DOHH2 (cell line): ENCODE results near the gene ATP8B2.
"Not testable (repeated sequence)": the region's sequence is repeated elsewhere in the genome, so short reads cannot be mapped to it uniquely, and the experiment has no call there.

Source experiments
- H3F3A ChIP-seq: fragments of 200-600 bp; sonication (generic), shearing (Covaris generic); 2 replicates; pipeline ENCODE4 v1.6.0; 2016; ENCODE audit warnings: antibody characterized with exemption, mild to moderate bottlenecking; ENCODE audit not compliant: control insufficient read depth, insufficient read depth
- H3K27ac ChIP-seq: fragments of 200-600 bp; sonication (generic); 2 replicates; pipeline ENCODE4 v1.5.1; 2014; ENCODE audit warnings: low read depth, mild to moderate bottlenecking, low read length, moderate library complexity
- H3K27me3 ChIP-seq: fragments of 200-600 bp; sonication (generic); 2 replicates; pipeline ENCODE4 v1.6.1; 2014; ENCODE audit warnings: mild to moderate bottlenecking, low read length, mixed read lengths; ENCODE audit not compliant: control insufficient read depth
- H3K36me3 ChIP-seq: fragments of 200-600 bp; sonication (generic); 2 replicates; pipeline ENCODE4 v1.6.1; 2014; ENCODE audit warnings: mild to moderate bottlenecking, low read length, moderate library complexity, mixed read lengths; ENCODE audit not compliant: control insufficient read depth
- H3K4me1 ChIP-seq: fragments of 200-600 bp; sonication (generic); 2 replicates; pipeline ENCODE4 v1.6.1; 2014; ENCODE audit warnings: mild to moderate bottlenecking, low read length, mixed read lengths; ENCODE audit not compliant: control insufficient read depth
- H3K4me2 ChIP-seq: fragments of 200-600 bp; sonication (generic); 2 replicates; pipeline ENCODE4 v1.6.0; 2014; ENCODE audit warnings: mild to moderate bottlenecking, low read length, moderate library complexity
- H3K4me3 ChIP-seq: fragments of 200-600 bp; sonication (generic); 2 replicates; pipeline ENCODE4 v1.5.1; 2014; ENCODE audit warnings: mild to moderate bottlenecking, low read length, mixed read lengths
- H3K79me2 ChIP-seq: fragments of 200-600 bp; sonication (generic); 2 replicates; pipeline ENCODE4 v1.6.1; 2014; ENCODE audit warnings: mild to moderate bottlenecking, low read length, mixed read lengths; ENCODE audit not compliant: control insufficient read depth
- H3K9me2 ChIP-seq: fragments of 200-600 bp; sonication (generic); replicated peaks from 2 replicates; pipeline ENCODE4 v1.6.1; 2014; ENCODE audit warnings: mild to moderate bottlenecking, low read length, mixed read lengths; ENCODE audit not compliant: control insufficient read depth
- H3K9me3 ChIP-seq: fragments of 200-600 bp; sonication (generic); 2 replicates; pipeline ENCODE4 v1.6.1; 2014; ENCODE audit warnings: antibody characterized with exemption, low read length, mixed read lengths; ENCODE audit not compliant: control insufficient read depth, insufficient read depth
- H4K20me1 ChIP-seq: fragments of 200-600 bp; sonication (generic); 2 replicates; pipeline ENCODE4 v1.6.0; 2014; ENCODE audit warnings: low read depth, mild to moderate bottlenecking, antibody characterized with exemption, low read length, moderate library complexity; ENCODE audit not compliant: control insufficient read depth, insufficient read depth
- CTCF ChIP-seq: fragments of 200-600 bp; sonication (generic); IDR thresholded peaks from one replicate; pipeline ENCODE4 v1.5.1; 2014; ENCODE audit warnings: antibody characterized with exemption, mild to moderate bottlenecking, low read depth, low read length; ENCODE audit not compliant: poor library complexity, severe bottlenecking
- EZH2phosphoT487 ChIP-seq: fragments of 200-600 bp; sonication (generic); IDR thresholded peaks from 2 replicates; pipeline ENCODE4 v1.6.1; 2017; ENCODE audit warnings: borderline replicate concordance, mild to moderate bottlenecking, antibody characterized with exemption, low read length, moderate library complexity, mixed read lengths

The ATP8B2 gene

GRCh38 chr1:154358519-154358918, 33.2 kb downstream of the ATP8B2 start:
- no peaks in the 10 kb centered on the region for H3K36me3 ChIP-seq
- H3K27ac ChIP-seq, result no peak overlapping the region
- H3K79me2 ChIP-seq, result no peaks in the 10 kb centered on the region
- no peaks in the 10 kb centered on the region for H3K9me2 ChIP-seq
- TF ChIP-seq CTCF, result no peak
- TF ChIP-seq EZH2phosphoT487, result no peak
- no peaks in the 10 kb centered on the region for H3K9me3 ChIP-seq
- no peaks in the 10 kb centered on the region for H3F3A ChIP-seq
- peaks cover 15% of the 10 kb centered on the region for H3K27me3 ChIP-seq
- no peaks in the 10 kb centered on the region for H4K20me1 ChIP-seq
- H3K4me2 ChIP-seq, result no peak overlapping the region
- H3K4me3 ChIP-seq, result no peak overlapping the region
- H3K4me1 ChIP-seq, result no peaks in the 10 kb centered on the region

- H3K4me1 ChIP-seq, result no peaks in the 10 kb centered on the region
- H3K79me2 ChIP-seq, result no peaks in the 10 kb centered on the region
- H3K27ac ChIP-seq, result no peak overlapping the region
- H3K9me2 ChIP-seq, result no peaks in the 10 kb centered on the region
- no peak overlapping the region for H3K4me3 ChIP-seq
- H3K36me3 ChIP-seq, result no peaks in the 10 kb centered on the region
- H3K4me2 ChIP-seq, result no peak overlapping the region
- H3K9me3 ChIP-seq, result no peaks in the 10 kb centered on the region
- H4K20me1 ChIP-seq, result no peaks in the 10 kb centered on the region
- no peak for TF ChIP-seq EZH2phosphoT487
- TF ChIP-seq CTCF, result no peak
- H3K27me3 ChIP-seq, result 0 out of 2 replicates have a peak, but pooled peaks cover 3% of the 10 kb centered on the region
- no peaks in the 10 kb centered on the region for H3F3A ChIP-seq
Measured at GRCh38 chr1:154360288-154360687, 35.0 kb downstream of the ATP8B2 start.

- not testable (repeated sequence) for H3K9me3 ChIP-seq, H3K4me2 ChIP-seq, H3K79me2 ChIP-seq, H3K9me2 ChIP-seq, H3F3A ChIP-seq, H4K20me1 ChIP-seq, H3K4me1 ChIP-seq, H3K36me3 ChIP-seq, H3K4me3 ChIP-seq, H3K27ac ChIP-seq, H3K27me3 ChIP-seq
Measured at GRCh38 chr1:154360881-154361280, 35.6 kb downstream of the ATP8B2 start.

- Histone ChIP-seq H3K9me3 (no peaks in the 10 kb centered on the region), H3K79me2 (no peaks in the 10 kb centered on the region), H3K27me3 (0 out of 2 replicates have a peak, but pooled peaks cover 3% of the 10 kb centered on the region), H4K20me1 (no peaks in the 10 kb centered on the region), H3K36me3 (no peaks in the 10 kb centered on the region), H3K4me3 (no peak overlapping the region), H3K9me2 (no peaks in the 10 kb centered on the region), H3K4me1 (no peaks in the 10 kb centered on the region), H3K27ac (no peak overlapping the region), H3F3A (no peaks in the 10 kb centered on the region), H3K4me2 (no peak overlapping the region)
- TF ChIP-seq EZH2phosphoT487 (no peak), CTCF (no peak)
Measured at GRCh38 chr1:154361357-154361756, 36.0 kb downstream of the ATP8B2 start.
